OCI-LY1 (cell line): ENCODE data around the gene EML1.

Source experiments
- H2AFZ ChIP-seq: fragments of 200-600 bp; sonication (generic), shearing (Covaris generic); 2 replicates; pipeline ENCODE4 v1.6.0; 2014; ENCODE audit warnings: antibody characterized with exemption, mild to moderate bottlenecking, low read length
- H3F3A ChIP-seq: fragments of 200-600 bp; sonication (generic), shearing (Covaris generic); 2 replicates; pipeline ENCODE4 v1.6.0; 2014; ENCODE audit warnings: mild to moderate bottlenecking, antibody characterized with exemption, low read length, moderate library complexity; ENCODE audit not compliant: insufficient read depth
- H3K27ac ChIP-seq: fragments of 200-600 bp; sonication (generic); 2 replicates; pipeline ENCODE4 v1.5.1; 2014; ENCODE audit warnings: low read length, mixed run types, mild to moderate bottlenecking, low read depth; ENCODE audit not compliant: poor library complexity, severe bottlenecking
- H3K27me3 ChIP-seq: fragments of 200-600 bp; sonication (generic); 2 replicates; pipeline ENCODE4 v1.6.0; 2014; ENCODE audit warnings: antibody characterized with exemption, mild to moderate bottlenecking, low read length, moderate library complexity; ENCODE audit not compliant: insufficient read depth
- H3K36me3 ChIP-seq: fragments of 200-600 bp; sonication (generic); 2 replicates; pipeline ENCODE4 v1.6.1; 2014; ENCODE audit warnings: mild to moderate bottlenecking, antibody characterized with exemption, low read length, moderate library complexity, mixed read lengths; ENCODE audit not compliant: insufficient read depth
- H3K4me1 ChIP-seq: fragments of 200-600 bp; sonication (generic); 2 replicates; pipeline ENCODE4 v1.5.1; 2014; ENCODE audit warnings: mild to moderate bottlenecking, low read length, moderate library complexity; ENCODE audit not compliant: insufficient read depth, severe bottlenecking
- H3K4me2 ChIP-seq: fragments of 200-600 bp; sonication (generic), shearing (Covaris generic); 2 replicates; pipeline ENCODE4 v1.6.1; 2014; ENCODE audit warnings: low read length
- H3K4me3 ChIP-seq: fragments of 200-600 bp; sonication (generic); 2 replicates; pipeline ENCODE4 v1.5.1; 2014; ENCODE audit warnings: low read length, low read depth, mild to moderate bottlenecking, mixed read lengths; ENCODE audit not compliant: poor library complexity, severe bottlenecking
- H3K79me2 ChIP-seq: fragments of 200-600 bp; shearing (Covaris generic); 2 replicates; pipeline ENCODE4 v1.6.1; 2016; ENCODE audit warnings: mixed run types, low read length, mixed read lengths; ENCODE audit not compliant: insufficient read depth
- H3K9ac ChIP-seq: fragments of 200-600 bp; sonication (generic), shearing (Covaris generic); 2 replicates; pipeline ENCODE4 v1.6.1; 2014; ENCODE audit warnings: mild to moderate bottlenecking, low read length, mixed read lengths
- H3K9me2 ChIP-seq: fragments of 200-600 bp; sonication (generic), shearing (Covaris generic); 2 replicates; pipeline ENCODE4 v1.6.1; 2014; ENCODE audit warnings: low read depth, mild to moderate bottlenecking, low read length, mixed read lengths
- H3K9me3 ChIP-seq: fragments of 200-600 bp; shearing (Covaris generic); 2 replicates; pipeline ENCODE4 v1.6.1; 2014; ENCODE audit warnings: low read length, mixed read lengths
- H4K20me1 ChIP-seq: fragments of 200-600 bp; sonication (generic), shearing (Covaris generic); 2 replicates; pipeline ENCODE4 v1.6.0; 2016; ENCODE audit warnings: mild to moderate bottlenecking, low read length; ENCODE audit not compliant: insufficient read depth
- CTCF ChIP-seq: fragments of 200-600 bp; sonication (generic), shearing (Covaris generic); IDR thresholded peaks from 2 replicates; pipeline ENCODE4 v1.5.1; 2017; ENCODE audit warnings: mild to moderate bottlenecking, antibody characterized with exemption, low read length, moderate library complexity, mixed read lengths
- EZH2 ChIP-seq: fragments of 200-600 bp; sonication (generic), shearing (Covaris generic); IDR thresholded peaks from 2 replicates; pipeline ENCODE4 v1.8.0; 2017; ENCODE audit warnings: borderline replicate concordance, mixed run types, mild to moderate bottlenecking, antibody characterized with exemption, low read length, moderate library complexity, mixed read lengths

The EML1 gene

GRCh38 chr14:99991331-99991730, 198.1 kb downstream of the EML1 start:
- H3K4me1 ChIP-seq = no peaks in the 10 kb centered on the region
- H3K9me3 ChIP-seq = no peaks in the 10 kb centered on the region
- no peaks in the 10 kb centered on the region for H3K79me2 ChIP-seq
- no peaks in the 10 kb centered on the region for H3F3A ChIP-seq
- TF ChIP-seq EZH2 (no peak), CTCF (no peak)
- H2AFZ ChIP-seq = no peak overlapping the region
- no peaks in the 10 kb centered on the region for H4K20me1 ChIP-seq
- no peak overlapping the region for H3K4me3 ChIP-seq
- H3K9me2 ChIP-seq = no peaks in the 10 kb centered on the region
- no peaks in the 10 kb centered on the region for H3K27me3 ChIP-seq
- H3K27ac ChIP-seq = no peak overlapping the region
- H3K9ac ChIP-seq = no peak overlapping the region
- no peaks in the 10 kb centered on the region for H3K36me3 ChIP-seq
- H3K4me2 ChIP-seq = no peak overlapping the region
